ENCODE results near the gene MYRIP.

The MYRIP gene

DNA sequence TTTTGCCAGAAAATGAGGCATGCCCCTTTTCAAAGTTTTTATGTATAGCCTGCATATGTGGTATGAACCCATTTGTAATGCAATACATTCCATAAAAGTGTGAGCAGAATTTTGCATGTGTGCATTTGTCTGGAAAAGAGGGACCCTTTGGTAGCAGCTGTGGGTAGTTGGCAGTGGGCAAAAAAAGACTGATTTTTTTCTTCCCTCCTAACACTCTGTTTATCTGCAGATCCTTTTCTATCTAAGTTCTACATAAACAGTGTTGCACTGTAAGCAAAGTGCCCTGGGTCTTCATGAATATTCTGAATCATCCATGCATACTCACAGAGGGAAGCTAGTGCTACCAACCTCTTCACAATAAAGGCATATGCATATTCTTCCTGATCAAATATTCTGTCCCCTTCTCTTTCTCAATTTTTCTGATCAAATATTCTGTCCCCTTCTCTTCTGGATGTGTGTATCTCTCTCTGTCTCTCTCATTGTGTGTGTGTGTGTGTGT is 288.9 kb downstream of the MYRIP start:
- H3K36me3 ChIP-seq (ENCODE audit: control insufficient read depth, insufficient read depth, low read length), result no peaks in the 10 kb centered on the region
- no peaks in the 10 kb centered on the region for H3K79me2 ChIP-seq
- H3K27me3 ChIP-seq (ENCODE audit: control insufficient read depth, insufficient read depth, low read length), result no peaks in the 10 kb centered on the region
- H3K9me3 ChIP-seq (ENCODE audit: control insufficient read depth, low read length), result peaks cover 4% of the 10 kb centered on the region
- H3K4me3 ChIP-seq (ENCODE audit: low read depth, low read length), result no peak overlapping the region
- H3K9ac ChIP-seq, result no peak overlapping the region
- no peak overlapping the region for H2AFZ ChIP-seq
- peaks cover 5% of the 10 kb centered on the region for H3K4me1 ChIP-seq
- no peak overlapping the region for H3K27ac ChIP-seq
- H3K4me2 ChIP-seq (ENCODE audit: low read length), result no peak overlapping the region
- TF ChIP-seq, protein P1, sequence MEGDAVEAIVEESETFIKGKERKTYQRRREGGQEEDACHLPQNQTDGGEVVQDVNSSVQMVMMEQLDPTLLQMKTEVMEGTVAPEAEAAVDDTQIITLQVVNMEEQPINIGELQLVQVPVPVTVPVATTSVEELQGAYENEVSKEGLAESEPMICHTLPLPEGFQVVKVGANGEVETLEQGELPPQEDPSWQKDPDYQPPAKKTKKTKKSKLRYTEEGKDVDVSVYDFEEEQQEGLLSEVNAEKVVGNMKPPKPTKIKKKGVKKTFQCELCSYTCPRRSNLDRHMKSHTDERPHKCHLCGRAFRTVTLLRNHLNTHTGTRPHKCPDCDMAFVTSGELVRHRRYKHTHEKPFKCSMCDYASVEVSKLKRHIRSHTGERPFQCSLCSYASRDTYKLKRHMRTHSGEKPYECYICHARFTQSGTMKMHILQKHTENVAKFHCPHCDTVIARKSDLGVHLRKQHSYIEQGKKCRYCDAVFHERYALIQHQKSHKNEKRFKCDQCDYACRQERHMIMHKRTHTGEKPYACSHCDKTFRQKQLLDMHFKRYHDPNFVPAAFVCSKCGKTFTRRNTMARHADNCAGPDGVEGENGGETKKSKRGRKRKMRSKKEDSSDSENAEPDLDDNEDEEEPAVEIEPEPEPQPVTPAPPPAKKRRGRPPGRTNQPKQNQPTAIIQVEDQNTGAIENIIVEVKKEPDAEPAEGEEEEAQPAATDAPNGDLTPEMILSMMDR (IDR thresholded peaks at IDR 0.05), result no peak

DNA sequence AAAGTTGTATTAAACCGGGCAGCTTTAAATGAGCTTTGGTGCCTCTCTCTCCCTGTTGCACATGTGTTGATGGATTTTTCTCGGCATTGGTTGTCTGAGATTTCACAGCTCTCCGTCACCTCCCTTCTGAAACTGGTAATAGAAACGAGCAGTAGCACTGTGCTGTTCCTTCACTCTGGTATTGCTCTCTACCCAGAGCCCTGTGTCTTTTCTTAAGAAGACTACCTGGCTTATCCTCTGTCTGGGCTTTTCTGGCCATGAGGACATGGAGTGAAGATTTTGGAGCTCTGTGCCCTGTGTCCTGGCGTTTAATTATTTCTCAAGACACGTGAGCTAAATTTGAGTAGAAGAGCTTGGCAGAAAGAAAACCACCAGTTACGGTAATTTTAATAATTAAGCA is 290.5 kb downstream of the MYRIP start:
- no peaks in the 10 kb centered on the region for H3K27me3 ChIP-seq (ENCODE audit: control insufficient read depth, insufficient read depth, low read length)
- no peaks in the 10 kb centered on the region for H3K79me2 ChIP-seq
- H3K27ac ChIP-seq, result no peak overlapping the region
- no peak overlapping the region for H3K9ac ChIP-seq
- TF ChIP-seq, protein P1 (IDR thresholded peaks at IDR 0.05), result no peak
- peaks cover 5% of the 10 kb centered on the region for H3K4me1 ChIP-seq
- peaks cover 4% of the 10 kb centered on the region for H3K9me3 ChIP-seq (ENCODE audit: control insufficient read depth, low read length)
- H3K4me2 ChIP-seq (ENCODE audit: low read length), result no peak overlapping the region
- H3K4me3 ChIP-seq (ENCODE audit: low read depth, low read length), result no peak overlapping the region
- H2AFZ ChIP-seq, result no peak overlapping the region
- H3K36me3 ChIP-seq (ENCODE audit: control insufficient read depth, insufficient read depth, low read length), result no peaks in the 10 kb centered on the region

DNA sequence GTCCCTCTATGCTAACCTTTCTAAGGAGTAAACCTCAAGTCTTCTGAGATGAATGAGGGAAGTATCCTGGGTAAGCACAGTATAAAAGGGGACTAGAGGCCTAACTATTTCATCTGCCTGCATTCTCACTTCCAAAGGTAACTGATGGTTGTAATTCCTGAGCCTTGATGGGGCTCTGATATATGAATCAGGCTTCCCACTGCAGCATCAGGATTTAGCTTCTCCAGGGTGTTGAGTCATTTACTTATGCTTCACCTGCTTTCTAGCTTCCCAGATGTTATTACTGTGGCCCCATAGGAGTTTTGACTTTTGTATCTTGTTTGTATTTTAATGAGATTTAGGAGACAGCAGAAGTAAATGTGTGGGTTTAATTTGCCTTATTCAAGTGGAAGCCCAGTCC is 292.8 kb downstream of the MYRIP start:
- H3K79me2 ChIP-seq, result no peaks in the 10 kb centered on the region
- H3K27ac ChIP-seq, result no peak overlapping the region
- H3K4me3 ChIP-seq (ENCODE audit: low read depth, low read length), result no peak overlapping the region
- H2AFZ ChIP-seq, result no peak overlapping the region
- H3K9me3 ChIP-seq (ENCODE audit: control insufficient read depth, low read length), result peaks cover 4% of the 10 kb centered on the region
- no peaks in the 10 kb centered on the region for H3K36me3 ChIP-seq (ENCODE audit: control insufficient read depth, insufficient read depth, low read length)
- H3K4me1 ChIP-seq, result peaks cover 5% of the 10 kb centered on the region
- H3K27me3 ChIP-seq (ENCODE audit: control insufficient read depth, insufficient read depth, low read length), result no peaks in the 10 kb centered on the region
- TF ChIP-seq, protein P1 (IDR thresholded peaks at IDR 0.05), result no peak
- no peak overlapping the region for H3K4me2 ChIP-seq (ENCODE audit: low read length)
- no peak overlapping the region for H3K9ac ChIP-seq

DNA sequence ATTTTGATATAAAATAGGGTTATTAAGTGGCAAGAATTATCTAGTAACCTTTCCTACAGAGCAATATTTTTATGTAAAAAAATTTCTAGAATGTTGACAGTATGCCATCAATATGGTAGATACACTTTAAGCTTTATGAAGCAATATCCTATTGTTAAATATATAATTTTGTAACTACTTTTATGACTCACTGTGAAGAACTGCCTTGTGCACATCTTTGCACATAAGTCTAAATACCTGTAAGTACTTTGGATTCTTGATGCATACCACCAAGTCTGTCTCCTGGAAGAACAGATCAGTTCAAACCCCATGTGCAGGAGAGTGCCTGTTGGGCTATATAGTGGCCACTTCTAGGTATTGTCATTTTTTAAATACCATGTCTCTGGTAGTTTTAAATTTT is 294.4 kb downstream of the MYRIP start:
- Histone ChIP-seq H3K4me3 (ENCODE audit: low read depth, low read length) (no peak overlapping the region), H3K79me2 (no peaks in the 10 kb centered on the region), H3K4me1 (no peaks in the 10 kb centered on the region), H3K36me3 (ENCODE audit: control insufficient read depth, insufficient read depth, low read length) (no peaks in the 10 kb centered on the region), H2AFZ (no peak overlapping the region), H3K27ac (no peak overlapping the region), H3K4me2 (ENCODE audit: low read length) (no peak overlapping the region), H3K9ac (no peak overlapping the region), H3K9me3 (ENCODE audit: control insufficient read depth, low read length) (peaks cover 4% of the 10 kb centered on the region), H3K27me3 (ENCODE audit: control insufficient read depth, insufficient read depth, low read length) (no peaks in the 10 kb centered on the region)
- TF ChIP-seq, protein P1 (IDR thresholded peaks at IDR 0.05), result no peak

DNA sequence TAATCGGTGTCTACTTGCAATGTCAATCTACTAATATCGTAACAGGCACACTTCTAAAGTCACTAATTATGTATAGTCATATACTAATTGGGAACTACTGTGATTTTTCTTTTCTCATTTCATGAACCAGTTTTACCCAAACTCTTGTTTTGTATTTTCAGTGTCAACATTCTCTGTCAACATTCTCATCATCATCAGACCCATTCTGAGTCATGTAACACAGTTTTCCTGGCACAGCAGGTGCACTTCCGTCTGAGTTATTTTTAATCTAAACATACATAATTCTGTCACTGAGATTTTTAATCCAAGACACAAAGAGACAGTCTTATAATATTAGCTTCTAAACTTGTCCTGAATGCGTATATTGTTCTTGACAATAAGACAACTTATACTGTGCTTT is 295.0 kb downstream of the MYRIP start:
- TF ChIP-seq, protein P1 (IDR thresholded peaks at IDR 0.05), result no peak
- no peaks in the 10 kb centered on the region for H3K4me1 ChIP-seq
- peaks cover 4% of the 10 kb centered on the region for H3K9me3 ChIP-seq (ENCODE audit: control insufficient read depth, low read length)
- no peak overlapping the region for H3K4me3 ChIP-seq (ENCODE audit: low read depth, low read length)
- H3K27ac ChIP-seq, result no peak overlapping the region
- H3K79me2 ChIP-seq, result no peaks in the 10 kb centered on the region
- no peaks in the 10 kb centered on the region for H3K27me3 ChIP-seq (ENCODE audit: control insufficient read depth, insufficient read depth, low read length)
- H3K9ac ChIP-seq, result no peak overlapping the region
- no peaks in the 10 kb centered on the region for H3K36me3 ChIP-seq (ENCODE audit: control insufficient read depth, insufficient read depth, low read length)
- no peak overlapping the region for H3K4me2 ChIP-seq (ENCODE audit: low read length)
- H2AFZ ChIP-seq, result no peak overlapping the region
